Activated B cell treated with CpG ODN at 0.5 μM for 24 hours (primary cell): ENCODE measurements around the gene OR6J1. TPM values are rescaled to one million over a fixed set of nuclear protein-coding genes. Genes with fewer than 3 reads are reported as not detected.

Experiments
- ATAC-seq: fragments of 200-7000 bp; cut with Tn5 transposase; one replicate; pipeline ENCODE4 v1.10.0; 2021; ENCODE audit warnings: low read depth, mild to moderate bottlenecking, moderate library complexity
- CTCF ChIA-PET: fragments of 350-600 bp; sonication (Branson Sonifier 250); formaldehyde crosslinking; loops from one replicate; lab custom pipeline; 2021; ENCODE audit warnings: antibody characterized with exemption; lab: Charles Lee
- POLR2A ChIA-PET: fragments of 350-600 bp; sonication (Branson Sonifier 250); formaldehyde crosslinking; loops from one replicate; lab custom pipeline; 2021; ENCODE audit warnings: antibody characterized with exemption; lab: Charles Lee
- DNase-seq: peaks from one replicate; pipeline ENCODE4 v3.0.0; 2022
- H3K27ac Mint-ChIP-seq: one replicate; pipeline ENCODE4 v1.8.0; 2020; ENCODE audit warnings: mixed read lengths
- H3K27me3 Mint-ChIP-seq: one replicate; pipeline ENCODE4 v1.8.0; 2021; ENCODE audit warnings: mixed read lengths
- H3K36me3 Mint-ChIP-seq: one replicate; pipeline ENCODE4 v1.8.0; 2021; ENCODE audit warnings: low read depth, mixed read lengths
- H3K4me1 Mint-ChIP-seq: one replicate; pipeline ENCODE4 v1.8.0; 2021; ENCODE audit warnings: mixed read lengths
- H3K4me3 Mint-ChIP-seq: one replicate; pipeline ENCODE4 v1.8.0; 2020; ENCODE audit warnings: mild to moderate bottlenecking, mixed read lengths
- H3K9me3 Mint-ChIP-seq: one replicate; pipeline ENCODE4 v1.8.0; 2020; ENCODE audit warnings: mixed read lengths
- CTCF ChIP-seq: fragments of 200-600 bp; IDR thresholded peaks from one replicate; pipeline ENCODE4 v1.8.0; 2022; ENCODE audit warnings: antibody characterized with exemption, mild to moderate bottlenecking
- intact Hi-C: fragments of 100-400 bp; cut with micrococcal nuclease; formaldehyde crosslinking; loops from one replicate; pipeline ENCODE4 v1.15.1; 2024
- total RNA-seq: library from RNA; stranded (reverse); gene quantifications from 2 replicates; pipeline ENCODE4 v1.2.3, GENCODE V29; 2022

OR6J1 gene
- total RNA-seq, 1 donor from 2014 or later, result not detected

- Mint-ChIP-seq H3K27me3 (peaks cover 2% of the 10 kb centered on the region), H3K36me3 (no peaks in the 10 kb centered on the region), H3K9me3 (no peaks in the 10 kb centered on the region), H3K27ac (no peak overlapping the region), H3K4me3 (no peak overlapping the region), H3K4me1 (no peaks in the 10 kb centered on the region)
- DNase-seq (no peak), ATAC-seq (no peak)
- TF ChIP-seq CTCF, result no peak
- intact Hi-C loops, result no loop called here
- ChIA-PET CTCF (interaction anchor here (0.9 kb wide), 1 partner anchor 17 kb away, joined by 3 read pairs; no protein-coding TSS in a partner anchor), POLR2A (no interaction called here)
Measured at GRCh38 chr14:22668417-22668816, 24.3 kb upstream of the OR6J1 start.

GRCh38 chr14:22667881-22668280 lies 23.7 kb upstream of the OR6J1 start:
- CTCF ChIA-PET, result no interaction called here
- no peaks in the 10 kb centered on the region for H3K9me3 Mint-ChIP-seq
- POLR2A ChIA-PET, result no interaction called here

GRCh38 chr14:22666203-22666893 lies 22.2 kb upstream of the OR6J1 start:
- H3K4me3 Mint-ChIP-seq, result no peak overlapping the region
- H3K9me3 Mint-ChIP-seq, result no peaks in the 10 kb centered on the region
- intact Hi-C loops, result no loop called here
- ATAC-seq (no peak), DNase-seq (no peak)
- no peaks in the 10 kb centered on the region for H3K4me1 Mint-ChIP-seq
- POLR2A ChIA-PET, result no interaction called here
- H3K36me3 Mint-ChIP-seq, result no peaks in the 10 kb centered on the region
- CTCF ChIA-PET, result no interaction called here
- TF ChIP-seq CTCF, result no peak
- H3K27ac Mint-ChIP-seq, result no peak overlapping the region
- peaks cover 2% of the 10 kb centered on the region for H3K27me3 Mint-ChIP-seq

More at GRCh38 chr14:22667881-22668280, 23.7 kb upstream of the OR6J1 start:
- H3K27ac Mint-ChIP-seq, result no peak overlapping the region
- DNase-seq (no peak), ATAC-seq (no peak)
- intact Hi-C loops, result no loop called here
- H3K27me3 Mint-ChIP-seq, result peaks cover 2% of the 10 kb centered on the region
- no peak for TF ChIP-seq CTCF
- H3K4me1 Mint-ChIP-seq, result no peaks in the 10 kb centered on the region
- H3K36me3 Mint-ChIP-seq, result no peaks in the 10 kb centered on the region
- H3K4me3 Mint-ChIP-seq, result no peak overlapping the region

- Mint-ChIP-seq H3K4me1 (no peaks in the 10 kb centered on the region), H3K9me3 (no peaks in the 10 kb centered on the region), H3K36me3 (no peaks in the 10 kb centered on the region), H3K27ac (no peak overlapping the region), H3K4me3 (no peak overlapping the region), H3K27me3 (peaks cover 2% of the 10 kb centered on the region)
- ChIA-PET POLR2A (no interaction called here), CTCF (no interaction called here)
- DNase-seq (no peak), ATAC-seq (no peak)
- intact Hi-C loops, result no loop called here
- TF ChIP-seq CTCF, result no peak
Measured at GRCh38 chr14:22664261-22664660, 20.1 kb upstream of the OR6J1 start.

GRCh38 chr14:22660654-22661053 lies 16.5 kb upstream of the OR6J1 start:
- Mint-ChIP-seq H3K27ac (no peak overlapping the region), H3K9me3 (no peaks in the 10 kb centered on the region), H3K4me1 (no peaks in the 10 kb centered on the region), H3K36me3 (no peaks in the 10 kb centered on the region), H3K4me3 (no peak overlapping the region), H3K27me3 (no peaks in the 10 kb centered on the region)
- POLR2A ChIA-PET, result no interaction called here
- no peak for TF ChIP-seq CTCF
- CTCF ChIA-PET, result interaction anchor here (1.0 to 5.4 kb wide), 3 partner anchors 10 to 193 kb away, joined by 4 to 36 read pairs (median 5); no protein-coding TSS in a partner anchor
- DNase-seq (no peak), ATAC-seq (no peak)
- intact Hi-C loops, result no loop called here
